Stimulated activated effector memory CD8-positive, alpha-beta T cell treated with anti-CD3 and anti-CD28 coated beads, Interleukin-12 subunit alpha, Interleukin-12 subunit beta, amount 100 ng/mL, for 72 hours (primary cell): ENCODE data around the gene ICAM3.
"Not testable (repeated sequence)": the region's sequence is repeated elsewhere in the genome, so short reads cannot be mapped to it uniquely, and the experiment has no call there.

ENCODE experiments used
- ATAC-seq: fragments of 150-1000 bp; cut with Tn5 transposase; 2 replicates; pipeline ENCODE4 v1.10.0; 2021
- DNase-seq, 2 donors: peaks; one replicate each; pipeline ENCODE4 v3.0.0; 2021 to 2022; ENCODE audit warnings: low spot score in 2 of 2
- H3K27ac Mint-ChIP-seq: one replicate; pipeline ENCODE4 v1.8.0; 2022; ENCODE audit warnings: mild to moderate bottlenecking, mixed read lengths
- H3K36me3 Mint-ChIP-seq: one replicate; pipeline ENCODE4 v1.8.0; 2022; ENCODE audit warnings: mild to moderate bottlenecking, mixed read lengths
- H3K4me1 Mint-ChIP-seq: one replicate; pipeline ENCODE4 v1.8.0; 2022; ENCODE audit warnings: mixed read lengths
- H3K4me3 Mint-ChIP-seq: one replicate; pipeline ENCODE4 v1.8.0; 2022; ENCODE audit warnings: mild to moderate bottlenecking, mixed read lengths
- H3K9me3 Mint-ChIP-seq: one replicate; pipeline ENCODE4 v1.8.0; 2022; ENCODE audit warnings: mixed read lengths

ICAM3 gene

DNA sequence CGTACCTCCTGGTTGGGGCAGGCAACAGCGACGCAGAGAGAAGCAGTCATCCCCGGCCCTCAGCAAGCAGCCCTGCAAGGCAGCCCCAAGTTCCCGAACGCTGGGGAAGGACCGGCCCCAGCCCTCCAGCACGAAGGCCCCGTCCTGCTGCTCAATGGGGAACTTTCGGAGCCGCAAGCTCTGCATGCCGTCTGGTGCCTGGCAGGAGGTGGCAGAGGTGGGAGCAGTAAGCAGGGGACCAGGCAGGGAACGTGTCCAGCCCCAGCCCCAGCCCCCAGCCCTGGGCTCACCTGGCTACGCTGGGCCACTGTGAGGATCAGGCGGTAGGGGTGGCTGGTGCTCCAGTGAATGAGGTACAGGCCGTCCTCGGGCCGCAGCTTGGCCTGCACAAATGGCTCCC, 22.8 kb upstream of the ICAM3 start:
- H3K27ac Mint-ChIP-seq, result no peak overlapping the region
- DNase-seq (no peak), ATAC-seq (no peak)
- H3K9me3 Mint-ChIP-seq, result no peaks in the 10 kb centered on the region
- peaks cover 7% of the 10 kb centered on the region for H3K4me1 Mint-ChIP-seq
- no peak overlapping the region for H3K4me3 Mint-ChIP-seq
- H3K36me3 Mint-ChIP-seq, result peaks cover 99% of the 10 kb centered on the region

DNA sequence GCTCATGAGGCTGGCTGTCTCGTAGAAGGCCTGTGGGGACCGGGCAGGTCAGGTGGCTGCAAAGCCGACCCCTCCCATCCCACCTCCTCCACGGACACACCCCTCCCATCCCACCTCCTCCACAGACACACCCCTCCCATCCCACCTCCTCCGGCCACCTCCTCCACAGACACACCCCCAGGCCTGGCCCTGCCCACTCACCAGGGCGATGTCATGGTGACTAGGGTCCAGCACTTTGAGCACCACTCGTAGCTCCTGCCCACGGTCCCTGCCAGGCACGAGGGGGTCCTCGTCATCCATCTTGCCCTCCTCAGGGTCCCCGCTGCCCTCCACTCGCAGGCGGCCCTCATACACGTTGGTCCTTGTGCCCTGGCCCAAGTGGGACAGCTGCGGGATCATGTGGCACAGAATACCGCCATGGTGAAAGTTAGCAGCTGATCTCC, 22.2 kb upstream of the ICAM3 start:
- ATAC-seq (no peak), DNase-seq (no peak)
- Mint-ChIP-seq H3K4me3 (no peak overlapping the region), H3K9me3 (no peaks in the 10 kb centered on the region), H3K4me1 (peaks cover 7% of the 10 kb centered on the region), H3K27ac (peak overlapping the region; percentile 67), H3K36me3 (peaks cover 99% of the 10 kb centered on the region)

DNA sequence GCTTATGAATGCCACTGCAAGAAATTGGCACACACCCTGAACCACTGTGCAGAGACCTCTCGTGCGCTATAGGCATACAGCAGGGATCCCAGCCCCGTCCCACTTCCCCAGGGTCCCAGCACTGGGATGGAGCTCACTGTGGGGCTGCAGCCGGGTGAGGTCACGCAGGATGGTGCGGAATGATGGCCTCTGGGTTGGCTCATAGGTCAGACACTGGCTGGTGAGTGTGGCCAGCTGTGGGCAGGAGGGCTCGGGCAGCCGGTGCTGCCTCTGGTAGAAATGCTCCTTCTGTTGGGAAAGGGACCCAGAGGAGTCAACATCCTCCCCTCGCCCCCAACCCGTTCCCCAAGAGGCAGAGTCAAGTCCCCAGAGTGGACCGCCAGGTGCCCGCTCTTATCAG, 17.0 kb upstream of the ICAM3 start:
- ATAC-seq, result peak; percentile 29
- Mint-ChIP-seq H3K4me3 (no peak overlapping the region), H3K4me1 (peaks cover 7% of the 10 kb centered on the region), H3K36me3 (peaks cover 99% of the 10 kb centered on the region), H3K9me3 (no peaks in the 10 kb centered on the region), H3K27ac (no peak overlapping the region)
- no peak for DNase-seq

DNA sequence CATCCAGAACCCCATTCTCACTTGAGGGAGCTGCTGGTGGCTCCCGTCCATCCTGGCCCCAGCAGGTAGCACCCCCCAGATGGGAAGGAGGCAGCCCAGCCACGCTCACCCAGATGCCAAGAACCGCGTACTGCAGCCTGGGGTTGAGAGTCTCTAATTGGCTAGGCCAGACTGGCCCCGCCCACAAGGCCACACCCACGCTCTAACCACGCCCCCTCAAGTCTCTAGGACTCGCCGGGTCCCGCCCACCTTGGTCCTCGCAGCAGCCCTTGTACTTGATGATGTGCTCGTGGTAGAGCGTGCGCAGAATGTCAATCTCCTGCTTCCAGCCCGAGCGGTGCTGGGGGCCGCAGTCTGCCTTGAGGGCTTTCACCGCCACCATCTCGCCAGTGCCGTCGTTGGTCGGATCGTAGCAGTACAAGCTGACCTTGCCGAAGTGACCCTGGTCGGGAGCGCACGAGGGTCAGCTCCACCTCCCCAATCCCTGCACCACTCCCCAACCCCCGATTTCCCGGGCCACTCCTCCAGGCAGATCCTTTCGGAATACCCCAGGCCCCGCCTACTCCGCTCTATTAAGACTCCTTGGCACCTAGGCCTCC, 14.5 kb upstream of the ICAM3 start:
- ATAC-seq, result peak; percentile 63
- DNase-seq, result peak; percentile 28 to 63
- H3K4me1 Mint-ChIP-seq, result no peaks in the 10 kb centered on the region
- no peak overlapping the region for H3K4me3 Mint-ChIP-seq
- H3K36me3 Mint-ChIP-seq, result peaks cover 92% of the 10 kb centered on the region
- H3K27ac Mint-ChIP-seq, result no peak overlapping the region
- H3K9me3 Mint-ChIP-seq, result no peaks in the 10 kb centered on the region

DNA sequence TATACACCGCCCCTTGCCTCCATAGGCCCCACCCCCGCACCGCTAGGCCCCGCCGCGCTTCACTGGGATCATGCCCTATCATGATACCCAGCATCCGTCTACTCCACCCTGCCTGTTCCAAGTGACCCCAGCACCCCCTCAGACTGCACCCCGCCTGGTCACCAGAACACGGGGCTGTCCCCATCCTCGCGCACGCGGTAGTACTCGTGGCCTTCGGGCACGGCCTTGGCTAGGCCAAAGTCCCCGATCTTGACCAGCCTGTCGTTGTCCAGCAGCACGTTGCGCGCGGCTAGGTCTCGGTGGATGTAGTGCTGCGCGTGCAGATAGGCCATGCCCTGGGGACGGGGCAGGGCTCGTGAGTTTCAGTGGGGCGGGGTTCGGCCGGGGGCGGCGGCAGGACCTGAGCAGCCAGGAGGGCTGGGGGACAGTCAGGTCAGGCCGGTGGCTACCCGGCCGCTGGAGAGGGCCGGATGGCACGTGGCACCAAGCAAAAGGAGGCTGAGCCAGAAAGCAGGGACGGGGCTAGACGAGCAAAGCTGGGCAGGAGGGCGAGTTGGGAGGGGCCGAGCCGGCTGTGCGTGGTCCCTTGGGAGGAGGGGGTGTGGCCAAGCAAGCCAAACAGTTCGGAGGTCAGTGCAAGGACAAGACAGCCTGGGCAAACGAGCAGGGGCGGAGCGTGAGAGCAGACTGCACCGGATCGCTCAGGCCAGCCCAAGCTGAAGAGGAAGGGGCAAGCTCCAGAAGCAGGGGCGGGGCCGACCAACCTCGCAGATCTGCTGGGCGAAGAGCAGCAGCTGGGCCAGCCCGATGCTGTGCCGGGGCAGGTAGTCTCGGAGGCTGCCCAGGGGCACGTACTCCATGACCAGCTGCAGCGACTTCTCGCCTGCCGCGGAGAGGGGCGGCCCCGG, 13.6 kb upstream of the ICAM3 start:
- DNase-seq, result no peak
- peak; percentile 35 for ATAC-seq
- no peak overlapping the region for H3K4me3 Mint-ChIP-seq
- no peaks in the 10 kb centered on the region for H3K4me1 Mint-ChIP-seq
- peaks cover 83% of the 10 kb centered on the region for H3K36me3 Mint-ChIP-seq
- H3K9me3 Mint-ChIP-seq, result no peaks in the 10 kb centered on the region
- no peak overlapping the region for H3K27ac Mint-ChIP-seq

DNA sequence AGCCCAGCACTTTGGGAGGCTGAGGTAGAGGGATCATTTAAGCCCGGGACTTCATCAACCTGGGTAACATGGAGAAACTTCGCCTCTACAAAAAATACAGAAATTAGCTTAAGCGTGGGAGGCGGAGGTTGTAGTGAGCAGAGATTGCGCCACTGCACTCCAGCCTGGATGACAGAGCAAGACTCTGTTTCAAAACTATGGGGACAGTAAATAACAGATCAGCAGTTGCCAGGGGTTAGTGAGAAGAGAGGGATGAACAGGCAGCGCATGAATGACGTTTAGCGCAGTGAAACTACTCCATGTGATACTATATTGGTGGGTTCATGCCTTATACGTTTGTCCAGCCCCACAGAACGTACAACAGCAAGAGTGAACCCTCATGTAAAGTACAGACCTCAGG, 7.1 kb upstream of the ICAM3 start:
- ATAC-seq, result no peak
- DNase-seq, result no peak
- Mint-ChIP-seq H3K36me3 (peaks cover 18% of the 10 kb centered on the region), H3K9me3 (no peaks in the 10 kb centered on the region), H3K4me1 (no peaks in the 10 kb centered on the region), H3K27ac (no peak overlapping the region), H3K4me3 (no peak overlapping the region)

DNA sequence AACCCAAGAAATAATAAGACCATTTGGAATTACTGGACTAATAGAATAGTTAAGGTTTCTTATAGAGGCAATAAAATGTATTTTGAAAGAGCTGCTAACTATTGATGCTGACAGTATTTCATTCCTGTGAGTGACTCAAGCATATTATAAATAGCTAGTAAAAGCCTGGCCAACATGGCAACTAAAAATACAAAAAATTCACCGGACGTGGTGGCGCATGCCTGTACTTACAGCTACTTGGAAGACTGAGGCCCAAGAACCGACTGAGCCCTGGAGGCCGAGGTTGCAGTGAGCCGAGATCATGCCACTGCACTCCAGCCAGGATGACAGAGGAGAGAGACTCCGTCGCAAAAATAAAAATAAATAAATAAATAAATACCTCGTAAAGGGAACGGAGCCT, 5.4 kb upstream of the ICAM3 start:
- ATAC-seq (no peak), DNase-seq (no peak)
- peaks cover under 1% of the 10 kb centered on the region for H3K36me3 Mint-ChIP-seq
- H3K4me1 Mint-ChIP-seq, result peaks cover 8% of the 10 kb centered on the region
- no peak overlapping the region for H3K4me3 Mint-ChIP-seq
- H3K9me3 Mint-ChIP-seq, result no peaks in the 10 kb centered on the region
- H3K27ac Mint-ChIP-seq, result no peak overlapping the region

DNA sequence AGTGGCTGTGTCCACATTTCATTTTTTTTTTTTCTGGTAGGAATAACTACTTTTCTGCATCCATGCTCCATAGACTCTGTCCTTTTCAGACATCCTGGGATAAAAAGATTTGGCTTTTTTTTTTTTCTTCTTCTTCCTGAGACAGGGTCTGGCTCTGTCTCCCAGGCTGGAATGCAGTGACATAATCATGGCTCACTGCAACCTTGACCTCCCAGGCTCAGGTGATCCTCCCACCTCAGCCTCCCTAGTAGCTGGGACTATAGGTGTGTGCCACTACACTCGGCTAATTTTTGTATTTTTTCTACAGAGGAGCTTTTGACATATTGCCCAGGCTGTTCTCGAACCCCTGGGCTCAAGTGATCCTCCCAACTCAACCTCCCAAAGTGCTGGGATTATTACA, 4.1 kb upstream of the ICAM3 start:
- no peak for DNase-seq
- no peak for ATAC-seq
- no peak overlapping the region for H3K27ac Mint-ChIP-seq
- no peaks in the 10 kb centered on the region for H3K36me3 Mint-ChIP-seq
- no peaks in the 10 kb centered on the region for H3K9me3 Mint-ChIP-seq
- H3K4me1 Mint-ChIP-seq, result peaks cover 21% of the 10 kb centered on the region
- H3K4me3 Mint-ChIP-seq, result no peak overlapping the region

DNA sequence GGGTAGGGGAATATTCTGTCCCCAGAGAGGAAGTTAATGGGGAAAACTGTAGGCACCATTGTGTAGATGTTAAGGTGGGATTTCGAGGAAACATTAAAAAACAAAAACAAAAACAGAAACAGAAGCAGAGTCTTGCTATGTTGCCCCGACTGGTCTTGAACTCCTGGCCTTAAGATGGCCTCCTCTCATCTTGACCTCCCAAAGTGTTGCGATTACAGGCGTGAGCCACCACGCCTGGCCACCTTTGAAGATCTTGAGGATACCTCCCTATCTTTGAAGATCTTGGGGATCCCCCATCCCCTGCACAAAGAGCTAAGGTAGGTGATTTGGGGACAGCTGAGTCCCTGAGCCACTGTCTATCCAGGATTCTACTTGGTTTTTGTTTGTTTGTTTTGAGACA, 553 bp upstream of the ICAM3 start:
- ATAC-seq, result no peak
- no peak for DNase-seq
- Mint-ChIP-seq H3K27ac (peak overlapping the region; percentile 97), H3K4me1 (peaks cover 30% of the 10 kb centered on the region), H3K36me3 (peaks cover 24% of the 10 kb centered on the region), H3K9me3 (no peaks in the 10 kb centered on the region), H3K4me3 (peak overlapping the region; percentile 79)

DNA sequence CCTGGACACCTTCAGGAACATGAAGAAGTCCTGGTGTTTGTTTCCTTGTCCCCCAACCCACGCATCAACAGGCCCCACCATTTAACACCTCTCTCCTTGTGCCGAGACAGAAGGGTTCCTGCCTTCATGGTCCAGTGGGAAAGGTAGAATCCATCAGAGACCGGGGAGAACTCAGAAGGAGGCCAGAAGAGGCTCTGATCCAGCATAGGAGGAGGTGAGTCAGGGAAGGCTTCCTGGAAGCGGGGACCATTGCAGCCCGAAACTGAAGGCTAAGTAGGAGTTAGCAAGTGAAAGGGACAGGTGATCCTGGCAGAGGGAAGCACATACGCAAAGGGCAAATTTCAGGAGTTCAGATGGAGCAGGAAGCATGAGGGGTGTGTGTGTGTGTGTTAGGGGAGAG, 484 bp downstream of the ICAM3 start:
- Mint-ChIP-seq H3K27ac (peak overlapping the region; percentile 97), H3K4me1 (peaks cover 36% of the 10 kb centered on the region), H3K4me3 (peak overlapping the region; percentile 79), H3K9me3 (no peaks in the 10 kb centered on the region), H3K36me3 (peaks cover 32% of the 10 kb centered on the region)
- DNase-seq, result peak in 1 of 2 donors; percentile 58
- ATAC-seq, result peak; percentile 20

DNA sequence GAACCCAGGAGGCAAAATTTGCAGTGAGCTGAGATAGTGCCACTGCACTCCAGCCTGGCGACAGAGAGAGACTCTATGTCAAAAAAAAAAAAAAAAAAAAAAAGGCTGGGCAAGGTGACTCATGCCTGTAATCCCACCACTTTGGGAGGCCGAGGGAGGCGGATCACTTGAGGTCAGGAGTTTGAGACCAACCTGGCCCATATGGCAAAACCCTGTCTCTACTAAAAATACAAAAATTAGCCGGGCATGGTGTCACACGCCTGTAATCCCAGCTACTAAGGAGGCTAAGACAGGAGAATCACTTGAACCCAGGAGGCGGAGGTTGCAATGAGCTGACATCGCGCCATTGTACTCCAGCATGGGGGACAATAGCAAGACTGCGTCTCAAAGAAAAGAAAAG, 2.7 kb downstream of the ICAM3 start:
- not testable (repeated sequence) for H3K9me3 Mint-ChIP-seq, DNase-seq, H3K27ac Mint-ChIP-seq, H3K4me3 Mint-ChIP-seq, ATAC-seq
- Mint-ChIP-seq H3K4me1 (peaks cover 52% of the 10 kb centered on the region), H3K36me3 (peaks cover 54% of the 10 kb centered on the region)

DNA sequence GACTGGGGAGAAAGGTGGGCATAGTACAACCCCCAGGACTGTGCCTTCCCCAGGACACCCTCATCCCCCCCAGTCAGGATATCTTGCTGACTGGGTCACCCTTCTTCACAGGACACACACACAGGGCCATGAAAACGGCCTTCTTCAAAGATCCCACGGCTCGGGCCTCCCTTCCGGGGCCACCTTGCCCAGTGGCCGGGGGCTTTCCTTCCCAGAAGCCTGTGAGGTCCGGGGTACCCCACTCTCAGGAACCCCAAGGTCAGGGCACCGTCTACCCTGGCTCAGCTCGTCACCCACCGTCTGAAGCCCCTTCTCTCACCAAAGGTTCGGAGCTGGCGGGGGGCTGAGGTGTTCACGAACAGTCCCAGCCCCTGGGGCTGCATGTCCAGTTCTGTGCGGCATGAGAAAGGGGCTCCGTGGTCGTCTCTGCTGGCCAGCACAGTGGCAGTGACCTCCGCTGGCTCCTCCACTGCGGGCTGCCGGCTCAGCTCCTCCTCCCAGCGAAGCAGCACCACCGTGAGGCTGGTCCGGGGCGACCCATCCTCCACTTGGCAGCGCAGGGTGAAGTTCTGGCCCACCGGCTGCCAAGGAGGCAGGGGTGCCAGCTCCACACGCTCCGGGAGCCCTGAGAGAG, 4.0 kb downstream of the ICAM3 start:
- H3K4me1 Mint-ChIP-seq, result peaks cover 47% of the 10 kb centered on the region
- H3K4me3 Mint-ChIP-seq, result peak overlapping the region; percentile 93

DNA sequence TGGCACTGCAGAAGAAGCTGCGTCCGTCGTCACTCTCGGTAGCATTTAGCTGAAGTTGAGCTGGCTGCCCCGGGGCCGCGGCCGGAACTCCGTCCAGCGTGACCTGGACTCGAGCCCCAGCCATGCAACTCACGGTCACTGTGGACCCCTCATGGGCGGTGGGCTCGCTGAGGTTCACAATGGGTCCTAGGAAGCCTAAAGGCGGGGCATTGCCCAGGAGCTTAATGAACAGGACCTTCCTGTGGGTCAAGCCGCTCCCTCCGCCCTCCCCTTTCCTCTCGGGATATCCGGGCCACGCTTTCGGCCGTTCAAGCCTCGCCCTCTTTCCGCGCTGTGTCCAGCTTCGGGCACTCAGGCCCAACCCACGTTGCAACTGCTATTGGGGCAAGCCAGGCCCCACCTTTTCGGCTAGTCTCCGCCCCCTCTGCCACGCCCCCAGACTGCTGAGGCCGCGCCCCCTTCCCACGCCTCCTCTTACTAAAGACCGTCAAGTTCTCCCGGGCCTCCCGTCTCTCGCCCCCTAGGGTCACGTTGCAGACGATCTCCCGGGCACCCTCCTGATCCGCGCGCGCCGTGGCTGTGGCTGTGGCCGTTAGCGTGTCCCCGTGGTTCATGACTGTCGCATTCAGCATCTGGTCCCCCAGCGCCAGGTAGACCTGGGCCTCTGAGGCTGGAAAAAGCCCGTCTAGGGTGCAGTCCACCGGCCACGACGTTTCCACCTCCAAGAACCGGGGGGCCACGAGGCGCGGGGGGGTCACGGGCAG, 4.7 kb downstream of the ICAM3 start:
- no peaks in the 10 kb centered on the region for H3K9me3 Mint-ChIP-seq
- DNase-seq (peak; percentile 34 to 65), ATAC-seq (no peak)
- H3K27ac Mint-ChIP-seq, result no peak overlapping the region
- H3K36me3 Mint-ChIP-seq, result peaks cover 74% of the 10 kb centered on the region
- H3K4me1 Mint-ChIP-seq, result peaks cover 48% of the 10 kb centered on the region
- H3K4me3 Mint-ChIP-seq, result peak overlapping the region; percentile 93

More for the DNA sequence above, 4.0 kb downstream of the ICAM3 start:
- ATAC-seq (no peak), DNase-seq (no peak)
- peaks cover 67% of the 10 kb centered on the region for H3K36me3 Mint-ChIP-seq
- H3K27ac Mint-ChIP-seq, result no peak overlapping the region
- no peaks in the 10 kb centered on the region for H3K9me3 Mint-ChIP-seq

DNA sequence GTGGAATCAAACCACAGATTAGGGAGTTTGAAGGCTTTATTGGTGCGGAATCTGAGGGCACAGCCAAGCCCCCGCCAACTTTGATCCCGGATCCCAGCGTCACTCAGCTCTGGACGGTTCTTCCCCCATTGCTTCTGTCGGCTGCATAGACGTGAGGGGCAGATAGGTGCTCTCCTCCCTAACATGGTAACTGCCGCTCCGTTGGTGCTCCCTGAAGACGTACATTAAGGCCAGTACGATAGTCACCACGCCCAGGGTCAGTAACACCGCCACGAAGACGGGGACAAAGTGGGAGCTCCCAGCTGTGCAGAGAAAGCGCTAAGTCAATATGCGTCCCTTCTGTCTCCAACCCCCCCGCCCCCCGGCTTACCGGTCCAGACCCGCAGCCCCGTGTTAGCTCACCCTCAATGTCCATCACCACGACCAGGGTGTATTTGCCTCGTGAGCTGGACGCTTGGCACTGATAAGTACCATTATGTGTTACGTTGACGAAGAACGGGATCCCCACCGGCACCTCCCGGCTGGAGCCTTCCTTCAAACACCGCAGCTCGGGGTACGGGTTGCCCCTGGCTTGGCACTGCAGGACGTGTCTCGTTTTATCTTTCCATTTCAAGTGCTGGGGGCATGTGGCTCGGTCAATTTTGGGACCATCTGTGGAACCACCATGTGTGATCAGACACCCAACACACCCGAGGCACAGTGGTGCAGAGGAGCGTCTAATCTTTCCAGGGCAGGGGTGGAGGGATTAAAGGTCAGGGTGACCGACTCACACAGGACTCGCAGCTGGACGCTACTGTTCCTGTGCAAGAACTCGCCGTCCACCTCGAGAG, 5.5 kb downstream of the ICAM3 start:
- Mint-ChIP-seq H3K4me1 (peaks cover 44% of the 10 kb centered on the region), H3K9me3 (no peaks in the 10 kb centered on the region), H3K36me3 (peaks cover 81% of the 10 kb centered on the region), H3K27ac (peak overlapping the region; percentile 97), H3K4me3 (peak overlapping the region; percentile 93)
- ATAC-seq (peak; percentile 4), DNase-seq (no peak)
